Testis (tissue), 5 donors: ENCODE results near the gene KDF1. TPM values are rescaled to one million over a fixed set of nuclear protein-coding genes. Genes with fewer than 3 reads are reported as not detected.
A peak's percentile ranks its signal among the peaks of the same experiment; 100 is the strongest.

Experiments
- DNase-seq: peaks from one replicate; pipeline ENCODE4 v3.0.0-alpha.2; 2019
- H3K27ac ChIP-seq, 2 donors: fragments of 200-600 bp; sonication (generic); one replicate each; pipeline ENCODE4 v1.5.1; 2019
- H3K27me3 ChIP-seq: fragments of 200-600 bp; sonication (generic); one replicate; pipeline ENCODE4 v1.5.1; 2019
- H3K36me3 ChIP-seq: fragments of 200-600 bp; sonication (generic); one replicate; pipeline ENCODE4 v1.5.1; 2017; ENCODE audit warnings: low read depth; ENCODE audit errors: missing control alignments
- H3K4me1 ChIP-seq: fragments of 200-600 bp; sonication (generic); one replicate; pipeline ENCODE4 v1.5.1; 2019
- H3K4me3 ChIP-seq, 2 donors: fragments of 200-600 bp; sonication (generic); one replicate each; pipeline ENCODE4 v1.5.1; 2017 to 2019
- H3K9me3 ChIP-seq: fragments of 200-600 bp; sonication (generic); one replicate; pipeline ENCODE4 v1.5.1; 2017
- CTCF ChIP-seq, 3 experiments: fragments of 450-650 bp in 2 of 3; fragments of 200-600 bp in 1 of 3; sonication (generic) in 1 of 3; IDR thresholded peaks; one replicate each; pipeline ENCODE4 v1.5.1; 2016 to 2019; ENCODE audit warnings: antibody characterized with exemption in 3 of 3, mild to moderate bottlenecking in 2 of 3, moderate library complexity in 1 of 3
- POLR2A ChIP-seq: fragments of 450-650 bp; IDR thresholded peaks from one replicate; pipeline ENCODE4 v1.6.1; 2017; ENCODE audit warnings: antibody characterized with exemption, mild to moderate bottlenecking, moderate library complexity
- WGBS, 2 donors: methylation state at CpG; one replicate each; pipeline ENCODE4 v1.1.5; 2018; 5-methylcytosine and 5-hydroxymethylcytosine counted together
- intact Hi-C: fragments of 100-400 bp; cut with DNase I; formaldehyde crosslinking; loops from one replicate; pipeline ENCODE4 v1.15.1; 2023; ENCODE audit warnings: low total_unique reads
- long read RNA-seq, 2 donors: transcript quantifications; one replicate each; lab custom pipeline, GENCODE V29; 2026
- polyA plus RNA-seq: library from polyadenylated mRNA; stranded (reverse); fragments of 350-450 nt; fragmentation: Illumina TruSeq; extraction: RNeasy Lipid Tissue Mini Kit (QIAGEN cat#74804); gene quantifications from one replicate; pipeline ENCODE4 v1.2.3, GENCODE V29; 2014; ENCODE audit warnings: low read depth, low replicate concordance; ENCODE audit not compliant: insufficient read depth
- total RNA-seq, 2 donors: library from RNA; depleted of rRNA; stranded (reverse); fragments of >200 nt; gene quantifications; one replicate each; pipeline ENCODE4 v1.2.3, GENCODE V29; 2016

KDF1 gene
- total RNA-seq (1 to 10 TPM; 3.8 to 4.8 TPM), polyA plus RNA-seq (4.0 TPM)
- long read RNA-seq, donor 1, partial matches to known transcripts, result 0 of 1 reads
- long read RNA-seq, donor 1, other reads (novel, unspliced or antisense), result 0 of 1 reads
- long read RNA-seq, donor 2, result 0 reads

GRCh38 chr1:26959722-26960624, at the start of gene KDF1:
Gene KDF1, minus strand, starts transcription at chr1:26960468. Its CDS starts 8,088 bp downstream, at chr1:26952380.
- Histone ChIP-seq H3K27ac (no peak within 1 kb of the TSS), H3K9me3 (no peaks in the 10 kb centered on the region), H3K36me3 (no peaks in the 10 kb centered on the region), H3K27me3 (no peaks in the 10 kb centered on the region), H3K4me1 (no peaks in the 10 kb centered on the region), H3K4me3 (peak within 1 kb of the TSS; percentile 58)
- WGBS, 2 donors, result 0 to 2% methylated on average over 3 to 85 of the region's 86 CpGs
- intact Hi-C loops, result no loop called here
- TF ChIP-seq CTCF (IDR thresholded peaks at IDR 0.05), result no peak
- no peak for TF ChIP-seq POLR2A
- peak; percentile 66 for DNase-seq

GRCh38 chr1:27009601-27010197, 49.4 kb upstream of the KDF1 start:
- Histone ChIP-seq H3K4me1 (peaks cover 6% of the 10 kb centered on the region), H3K36me3 (no peaks in the 10 kb centered on the region), H3K4me3 (no peak overlapping the region), H3K27me3 (no peaks in the 10 kb centered on the region), H3K27ac (no peak overlapping the region), H3K9me3 (no peaks in the 10 kb centered on the region)
- no peak for DNase-seq
- intact Hi-C loops, result no loop called here
- WGBS, 2 donors, result 81 to 90% methylated on average over 6 of the region's 6 CpGs
- TF ChIP-seq POLR2A (no peak), CTCF (IDR thresholded peaks at IDR 0.05) (no peak)

GRCh38 chr1:27007909-27008582, 47.8 kb upstream of the KDF1 start:
- no peak for DNase-seq
- Histone ChIP-seq H3K27ac (no peak overlapping the region), H3K4me3 (no peak overlapping the region), H3K27me3 (no peaks in the 10 kb centered on the region), H3K36me3 (no peaks in the 10 kb centered on the region), H3K9me3 (no peaks in the 10 kb centered on the region), H3K4me1 (peaks cover 11% of the 10 kb centered on the region)
- TF ChIP-seq CTCF (IDR thresholded peaks at IDR 0.05), result no peak
- intact Hi-C loops, result no loop called here
- WGBS, 2 donors, result 89 to 94% methylated on average over 9 of the region's 9 CpGs

GRCh38 chr1:27006683-27007082, 46.4 kb upstream of the KDF1 start:
- intact Hi-C loops, result no loop called here
- Histone ChIP-seq H3K36me3 (no peaks in the 10 kb centered on the region), H3K9me3 (no peaks in the 10 kb centered on the region), H3K27me3 (no peaks in the 10 kb centered on the region), H3K4me1 (peaks cover 11% of the 10 kb centered on the region), H3K27ac (no peak overlapping the region), H3K4me3 (no peak overlapping the region)
- TF ChIP-seq POLR2A, result no peak
- no peak for TF ChIP-seq CTCF (IDR thresholded peaks at IDR 0.05)
- WGBS, 2 donors, result 68 to 83% methylated on average over 12 to 13 of the region's 13 CpGs
- DNase-seq, result no peak
